ENCODE measurements around the gene PAFAH1B2. TPM values are rescaled to one million over a fixed set of nuclear protein-coding genes. Genes with fewer than 3 reads are reported as not detected.
"Not testable (repeated sequence)": the region's sequence is repeated elsewhere in the genome, so short reads cannot be mapped to it uniquely, and the experiment has no call there.

PAFAH1B2 gene
- total and polyA plus RNA-seq, 10 donors: 14.3 to 80.4 (median 63.7) TPM

DNA sequence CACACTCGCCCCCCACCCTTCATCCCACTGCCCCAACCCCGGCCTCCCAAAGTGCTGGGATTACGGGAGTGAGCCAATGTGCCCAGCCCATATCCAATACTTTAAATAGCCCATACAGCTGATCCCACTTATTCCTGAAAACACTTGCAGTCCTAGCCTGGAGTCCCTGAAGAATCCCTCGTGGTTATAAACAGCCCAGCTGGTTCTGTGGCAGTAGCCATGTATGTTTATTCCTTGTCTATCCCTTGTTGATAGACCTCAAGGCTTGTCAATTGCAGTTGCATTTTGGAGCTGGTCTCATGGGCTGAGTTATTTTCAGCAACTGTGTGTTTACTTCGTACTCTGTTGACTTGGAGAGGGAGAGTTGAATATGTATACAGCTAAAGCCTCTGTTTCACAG lies 21.5 kb upstream of the PAFAH1B2 start:
- Histone ChIP-seq H3K27me3 (replicated peaks in 1 of 7) (no peaks in the 10 kb centered on the region), H3K27ac (no peak overlapping the region), H3K9me3 (no peaks in the 10 kb centered on the region), H3K36me3 (no peaks in the 10 kb centered on the region), H3K4me1 (no peaks in the 10 kb centered on the region), H3K4me3 (no peak overlapping the region)
- intact Hi-C loops (cut with DNase I; ENCODE audit: low total_unique reads): no loop called here
- no peak for DNase-seq
- WGBS, 5 donors: 78 to 91% (median 82%) methylated on average over 5 of the region's 5 CpGs
- TF ChIP-seq POLR2A (IDR thresholded peaks at IDR 0.05) (no peak), POLR2AphosphoS5 (IDR thresholded peaks at IDR 0.05) (no peak)
- TF ChIP-seq, protein P1, sequence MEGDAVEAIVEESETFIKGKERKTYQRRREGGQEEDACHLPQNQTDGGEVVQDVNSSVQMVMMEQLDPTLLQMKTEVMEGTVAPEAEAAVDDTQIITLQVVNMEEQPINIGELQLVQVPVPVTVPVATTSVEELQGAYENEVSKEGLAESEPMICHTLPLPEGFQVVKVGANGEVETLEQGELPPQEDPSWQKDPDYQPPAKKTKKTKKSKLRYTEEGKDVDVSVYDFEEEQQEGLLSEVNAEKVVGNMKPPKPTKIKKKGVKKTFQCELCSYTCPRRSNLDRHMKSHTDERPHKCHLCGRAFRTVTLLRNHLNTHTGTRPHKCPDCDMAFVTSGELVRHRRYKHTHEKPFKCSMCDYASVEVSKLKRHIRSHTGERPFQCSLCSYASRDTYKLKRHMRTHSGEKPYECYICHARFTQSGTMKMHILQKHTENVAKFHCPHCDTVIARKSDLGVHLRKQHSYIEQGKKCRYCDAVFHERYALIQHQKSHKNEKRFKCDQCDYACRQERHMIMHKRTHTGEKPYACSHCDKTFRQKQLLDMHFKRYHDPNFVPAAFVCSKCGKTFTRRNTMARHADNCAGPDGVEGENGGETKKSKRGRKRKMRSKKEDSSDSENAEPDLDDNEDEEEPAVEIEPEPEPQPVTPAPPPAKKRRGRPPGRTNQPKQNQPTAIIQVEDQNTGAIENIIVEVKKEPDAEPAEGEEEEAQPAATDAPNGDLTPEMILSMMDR (IDR thresholded peaks at IDR 0.05 in 8 of 11, conservative IDR thresholded peaks at IDR 0.05 in 3 of 11): no peak

DNA sequence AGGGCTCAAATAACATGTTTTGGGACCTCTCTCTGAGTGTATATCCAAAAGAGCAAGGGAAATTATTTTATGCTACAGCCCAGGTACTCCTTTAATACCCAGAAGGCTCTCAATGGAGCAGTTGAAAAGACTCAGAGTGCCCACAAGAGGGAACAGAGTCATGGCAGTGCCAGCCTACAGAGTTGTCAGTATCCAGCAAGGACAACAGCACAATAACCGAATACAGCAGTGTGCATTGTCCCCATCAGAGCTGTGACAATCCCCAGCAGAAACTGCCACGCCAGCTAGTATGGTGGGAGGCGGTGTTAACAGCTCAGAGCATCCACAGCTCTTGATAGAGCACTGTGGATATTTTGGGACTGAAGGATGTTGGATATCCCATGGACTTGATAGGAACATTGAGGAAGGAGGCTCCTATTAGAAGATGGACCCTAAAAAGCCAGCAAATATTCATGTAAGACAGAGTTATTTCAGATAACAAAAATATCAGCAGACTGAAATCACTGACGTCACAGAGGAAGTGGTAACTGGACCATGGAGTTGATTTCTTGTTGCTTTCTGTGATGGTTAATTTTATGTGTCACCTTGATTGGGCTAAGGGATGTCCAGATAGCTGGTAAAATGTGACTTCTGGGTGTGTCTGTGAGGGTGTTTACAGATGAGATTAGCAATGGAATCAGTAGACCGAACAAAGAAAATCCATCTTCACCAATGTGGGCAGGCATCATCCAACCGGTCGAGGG lies 17.7 kb upstream of the PAFAH1B2 start:
- H3K9me3 ChIP-seq: no peaks in the 10 kb centered on the region
- H3K36me3 ChIP-seq: no peaks in the 10 kb centered on the region

DNA sequence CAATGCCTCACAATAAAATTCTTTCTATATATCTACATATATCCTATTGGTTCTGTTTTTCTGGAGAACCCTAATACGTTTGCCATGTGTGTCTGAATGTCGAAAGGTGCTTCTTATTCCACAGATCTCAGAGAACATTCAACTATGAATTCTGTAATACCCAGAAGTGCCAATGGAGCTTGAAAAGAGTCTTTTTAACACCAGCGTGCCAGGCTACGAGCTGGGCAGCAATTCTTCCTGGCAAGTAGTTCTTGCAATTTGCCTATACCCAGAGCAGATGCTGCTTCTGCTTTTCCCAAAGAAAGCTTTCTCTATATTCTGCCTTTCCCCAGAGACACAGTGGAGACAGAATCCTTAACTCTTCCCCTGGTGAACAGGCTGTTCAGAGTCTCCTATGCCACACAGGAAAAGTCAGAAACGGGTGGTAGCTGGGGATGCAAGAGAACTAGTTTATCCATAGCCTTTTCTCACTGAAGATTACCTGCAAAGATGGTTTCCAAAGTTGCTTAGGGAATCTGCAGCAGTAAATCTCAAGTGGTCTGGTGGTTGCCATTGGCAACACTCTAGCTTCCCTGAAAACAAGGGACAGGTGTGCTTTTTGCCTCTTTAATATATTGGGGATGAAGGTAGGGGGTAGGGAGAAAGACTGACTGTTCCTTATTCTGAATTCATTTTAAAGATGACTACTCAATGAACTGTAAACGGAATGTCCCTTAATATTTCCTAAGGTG lies 16.8 kb upstream of the PAFAH1B2 start:
- Histone ChIP-seq H3K36me3 (no peaks in the 10 kb centered on the region), H3K4me3 (no peak overlapping the region), H3K4me1 (no peaks in the 10 kb centered on the region), H3K9me3 (no peaks in the 10 kb centered on the region), H3K27ac (no peak overlapping the region), H3K27me3 (replicated peaks in 1 of 7) (no peaks in the 10 kb centered on the region)
- DNase-seq: peak; percentile 42
- TF ChIP-seq POLR2AphosphoS5 (IDR thresholded peaks at IDR 0.05) (no peak), POLR2A (IDR thresholded peaks at IDR 0.05) (no peak)
- TF ChIP-seq, protein P1 (IDR thresholded peaks at IDR 0.05 in 8 of 11, conservative IDR thresholded peaks at IDR 0.05 in 3 of 11): no peak
- WGBS, 5 donors: 72 to 83% (median 80%) methylated on average over 6 of the region's 6 CpGs
- intact Hi-C loops (cut with DNase I; ENCODE audit: low total_unique reads): no loop called here

More for the DNA sequence above, 17.7 kb upstream of the PAFAH1B2 start:
- no peak for TF ChIP-seq POLR2A (IDR thresholded peaks at IDR 0.05)
- WGBS, 5 donors: 75 to 89% (median 79%) methylated on average over 7 of the region's 7 CpGs
- Histone ChIP-seq H3K27ac (no peak overlapping the region), H3K4me3 (no peak overlapping the region), H3K4me1 (no peaks in the 10 kb centered on the region), H3K27me3 (replicated peaks in 1 of 7) (no peaks in the 10 kb centered on the region)
- no peak for DNase-seq
- intact Hi-C loops (cut with DNase I; ENCODE audit: low total_unique reads): no loop called here

DNA sequence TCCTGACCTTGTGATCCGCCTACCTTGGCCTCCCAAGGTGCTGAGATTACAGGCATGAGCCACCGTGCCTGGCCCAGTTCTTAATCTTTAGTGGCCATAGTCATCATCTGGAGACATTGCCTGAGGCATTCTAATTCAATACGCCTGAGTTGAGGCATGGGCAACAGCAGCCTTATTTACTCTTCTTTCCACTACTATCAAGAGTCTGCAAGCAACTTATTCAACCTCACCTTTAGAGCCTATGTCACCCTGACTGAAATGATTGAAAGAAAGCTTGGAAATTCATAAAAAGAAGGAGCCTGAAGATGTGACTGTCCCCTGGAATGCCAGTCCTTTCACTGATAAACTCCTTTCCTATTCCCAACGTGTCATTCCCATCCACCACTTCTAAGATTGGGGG lies 15.8 kb upstream of the PAFAH1B2 start:
- Histone ChIP-seq H3K27ac (no peak overlapping the region), H3K9me3 (no peaks in the 10 kb centered on the region), H3K4me1 (no peaks in the 10 kb centered on the region), H3K27me3 (replicated peaks in 1 of 7) (no peaks in the 10 kb centered on the region), H3K36me3 (no peaks in the 10 kb centered on the region), H3K4me3 (no peak overlapping the region)
- 83 to 97% (median 90%) methylated on average over 4 of the region's 4 CpGs for WGBS, 5 donors
- TF ChIP-seq POLR2AphosphoS5 (IDR thresholded peaks at IDR 0.05) (no peak), POLR2A (IDR thresholded peaks at IDR 0.05) (no peak)
- TF ChIP-seq, protein P1 (IDR thresholded peaks at IDR 0.05 in 8 of 11, conservative IDR thresholded peaks at IDR 0.05 in 3 of 11): no peak
- intact Hi-C loops (cut with DNase I; ENCODE audit: low total_unique reads): no loop called here
- peak; percentile 20 for DNase-seq

GRCh38 chr11:117130396-117130795 lies 13.7 kb upstream of the PAFAH1B2 start:
- H3K27me3 ChIP-seq (replicated peaks in 1 of 7); DNase-seq; H3K4me3 ChIP-seq; H3K4me1 ChIP-seq; H3K36me3 ChIP-seq; H3K27ac ChIP-seq; H3K9me3 ChIP-seq: not testable (repeated sequence)
- WGBS, 5 donors: 89 to 94% (median 91%) methylated on average over 5 to 7 of the region's 7 CpGs
- intact Hi-C loops (cut with DNase I; ENCODE audit: low total_unique reads): loop anchor here (5.0 kb wide), 1 partner anchor 77 kb away; no protein-coding TSS in a partner anchor
